Spinal cord (tissue), 10 donors: ENCODE data around the gene LRFN2. TPM values are rescaled to one million over a fixed set of nuclear protein-coding genes. Genes with fewer than 3 reads are reported as not detected.

Experiments used
- DNase-seq, 6 donors: peaks; one replicate each; pipeline versions ENCODE4 v3.0.0 to v3.0.0-alpha.2; 2013 to 2015; ENCODE audit warnings: low spot score in 6 of 6, low read depth in 4 of 6
- H3K27ac ChIP-seq: one replicate; pipeline ENCODE4 v1.5.1; 2013; ENCODE audit warnings: low read depth, low read length, control low read depth
- H3K27me3 ChIP-seq: one replicate; pipeline ENCODE4 v1.6.1; 2013; ENCODE audit warnings: low read length; ENCODE audit not compliant: control insufficient read depth, insufficient read depth
- H3K36me3 ChIP-seq: one replicate; pipeline ENCODE4 v1.6.1; 2013; ENCODE audit warnings: low read length; ENCODE audit not compliant: control insufficient read depth, insufficient read depth
- H3K4me1 ChIP-seq: one replicate; pipeline ENCODE4 v1.6.1; 2013; ENCODE audit warnings: low read length; ENCODE audit not compliant: control insufficient read depth, insufficient read depth
- H3K4me3 ChIP-seq: one replicate; pipeline ENCODE4 v1.5.1; 2013; ENCODE audit warnings: low read depth, low read length, control low read depth
- H3K9me3 ChIP-seq: one replicate; pipeline ENCODE4 v1.6.1; 2013; ENCODE audit warnings: low read length; ENCODE audit not compliant: control insufficient read depth, insufficient read depth
- WGBS: methylation state at CpG from one replicate; pipeline ENCODE4 v1.1.5; 2013; ENCODE audit warnings: missing lambda C conversion rate; ENCODE audit not compliant: insufficient coverage; 5-methylcytosine and 5-hydroxymethylcytosine counted together
- polyA plus RNA-seq, 2 donors: library from polyadenylated mRNA; unstranded; fragments of 120-200 nt; gene quantifications; one replicate each; pipeline ENCODE4 v1.2.1, GENCODE V29; 2013; ENCODE audit not compliant: insufficient read length in 2 of 2
- total RNA-seq, 2 donors: library from RNA; depleted of rRNA in 1 of 2; stranded (reverse); fragments of 120-200 nt in 1 of 2; fragments of >200 nt in 1 of 2; gene quantifications; one replicate each; pipeline versions ENCODE4 v1.2.3 to v1.2.4, GENCODE V29; 2013 to 2014
- donor health status: healthy.

LRFN2 gene
- total and polyA plus RNA-seq, 4 donors: 2.7 to 8.6 (median 7.3) TPM

DNA sequence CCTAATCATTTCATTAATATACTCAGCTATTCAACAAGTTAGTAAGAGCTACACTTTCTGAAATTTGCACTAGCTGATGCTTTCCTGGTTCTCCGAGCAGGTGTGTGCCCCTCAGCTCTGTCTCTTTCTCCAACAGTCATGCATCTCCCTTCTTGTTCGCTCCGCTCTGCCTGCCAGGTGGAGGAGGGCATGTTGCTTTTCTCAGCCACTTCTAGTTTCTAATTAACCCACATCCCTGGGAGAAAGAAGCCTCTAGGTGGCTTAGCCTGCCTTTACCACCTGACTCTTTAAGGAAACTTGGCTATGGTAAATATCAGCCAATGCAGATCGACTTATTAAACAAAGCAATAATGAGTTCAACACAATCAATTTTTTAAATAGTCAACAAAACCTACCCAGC lies 34.2 kb downstream of the LRFN2 start:
- peaks cover 4% of the 10 kb centered on the region for H3K4me1 ChIP-seq
- no peaks in the 10 kb centered on the region for H3K27me3 ChIP-seq
- H3K9me3 ChIP-seq: no peaks in the 10 kb centered on the region
- peaks cover 3% of the 10 kb centered on the region for H3K36me3 ChIP-seq
- no peak overlapping the region for H3K4me3 ChIP-seq
- 86% methylated on average over 3 of the region's 4 CpGs for WGBS
- H3K27ac ChIP-seq: no peak overlapping the region
- DNase-seq: no peak

DNA sequence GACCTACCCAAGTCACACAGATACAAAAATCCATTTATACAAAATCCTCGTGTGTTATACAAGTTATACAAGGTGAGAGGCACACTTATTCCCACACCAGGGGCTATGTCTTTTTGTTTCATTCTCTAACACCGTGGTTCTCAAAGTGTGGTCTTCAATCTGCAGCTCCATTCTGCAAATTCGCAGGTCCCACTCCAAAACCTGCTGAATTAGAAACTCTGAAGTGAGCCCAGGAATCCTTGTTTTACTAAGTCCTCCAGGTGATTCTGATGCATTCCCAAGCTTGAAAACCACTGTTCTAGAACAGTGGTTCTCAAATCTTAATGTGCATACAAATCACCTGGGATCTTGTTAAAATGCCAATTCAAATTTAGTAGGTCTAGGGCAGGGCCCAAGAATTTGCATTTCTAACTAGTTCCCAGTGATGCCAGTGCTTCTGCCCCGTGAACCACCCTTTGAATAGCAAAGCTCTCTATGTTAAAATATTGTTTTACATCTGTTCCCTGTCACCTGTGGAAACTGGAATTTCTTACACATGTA lies 35.1 kb downstream of the LRFN2 start:
- WGBS: 94% methylated on average over 3 of the region's 4 CpGs
- H3K9me3 ChIP-seq: no peaks in the 10 kb centered on the region
- H3K27me3 ChIP-seq: no peaks in the 10 kb centered on the region
- peaks cover 4% of the 10 kb centered on the region for H3K4me1 ChIP-seq
- H3K36me3 ChIP-seq: peaks cover 3% of the 10 kb centered on the region
- no peak overlapping the region for H3K4me3 ChIP-seq
- H3K27ac ChIP-seq: no peak overlapping the region
- DNase-seq: no peak

DNA sequence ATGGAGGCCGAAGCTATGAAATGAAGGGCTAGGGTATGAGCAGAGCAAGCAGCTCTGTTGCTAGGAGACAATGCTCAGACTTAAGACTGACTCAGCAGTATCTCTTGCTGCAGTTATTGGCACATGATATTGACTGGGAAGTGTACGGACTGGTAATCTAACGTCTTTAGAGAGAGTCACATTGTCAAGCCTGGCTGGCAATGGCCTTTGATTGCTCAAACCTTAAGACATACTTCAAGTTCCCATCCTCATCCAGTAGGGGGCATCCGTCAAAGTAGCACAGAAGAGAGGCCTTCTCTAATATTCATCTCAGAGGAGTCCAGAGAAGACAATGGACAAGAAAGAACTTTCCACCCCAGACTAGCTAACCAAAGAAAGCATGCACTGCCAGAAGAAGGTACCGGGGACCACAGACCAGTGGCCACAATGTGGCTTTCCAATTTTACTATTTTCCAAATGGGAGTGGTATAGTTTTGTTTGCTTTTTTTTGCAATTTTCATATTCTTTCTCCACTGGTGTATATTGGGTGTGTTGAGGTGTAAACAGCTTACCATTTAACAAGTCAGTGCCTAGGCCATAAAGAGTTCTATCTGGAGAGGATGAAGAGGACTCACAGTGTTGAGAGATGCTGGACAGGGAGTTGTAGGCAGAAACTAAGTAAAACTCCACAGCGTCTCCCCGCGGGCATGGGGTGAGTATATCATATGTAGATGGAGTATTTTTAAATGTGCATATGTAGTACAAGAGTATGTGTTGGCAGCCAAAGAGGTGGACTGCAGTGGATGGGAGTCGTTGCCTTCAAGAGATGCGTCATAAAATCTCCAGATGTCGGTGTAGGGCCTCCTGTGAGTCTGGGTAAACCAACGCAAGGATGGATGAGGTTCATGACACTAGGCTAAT lies 36.7 kb downstream of the LRFN2 start:
- Histone ChIP-seq H3K27ac (no peak overlapping the region), H3K4me1 (peaks cover 13% of the 10 kb centered on the region), H3K27me3 (no peaks in the 10 kb centered on the region), H3K4me3 (no peak overlapping the region), H3K36me3 (no peaks in the 10 kb centered on the region), H3K9me3 (no peaks in the 10 kb centered on the region)
- peak in 2 of 6 donors; percentile 49 to 81 for DNase-seq
- 94% methylated on average over 8 of the region's 12 CpGs for WGBS

DNA sequence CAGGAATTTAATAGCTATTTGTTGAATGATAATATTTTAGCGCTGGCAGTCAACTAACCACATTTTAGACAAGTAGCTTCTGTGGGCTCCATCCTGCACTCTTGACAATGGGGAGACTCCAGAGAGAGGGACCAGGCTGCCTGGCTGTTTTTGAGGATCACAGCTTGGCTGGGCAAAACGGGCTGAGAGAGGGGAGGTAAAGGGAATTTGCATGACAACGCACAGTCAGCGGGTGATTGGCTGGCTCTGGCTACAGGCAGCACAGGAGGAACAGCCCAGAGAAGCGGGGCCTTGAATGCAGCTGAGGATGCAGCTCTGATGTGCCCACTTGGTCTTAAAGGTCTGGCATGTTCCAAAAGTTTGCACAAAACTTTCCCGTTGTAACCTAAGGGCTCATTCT lies 41.2 kb downstream of the LRFN2 start:
- Histone ChIP-seq H3K4me3 (no peak overlapping the region), H3K36me3 (no peaks in the 10 kb centered on the region), H3K9me3 (no peaks in the 10 kb centered on the region), H3K27me3 (no peaks in the 10 kb centered on the region), H3K27ac (no peak overlapping the region), H3K4me1 (peaks cover 42% of the 10 kb centered on the region)
- peak in 2 of 6 donors; percentile 68 to 72 for DNase-seq
- WGBS: 34% methylated on average over 5 of the region's 6 CpGs

- Histone ChIP-seq H3K27ac (no peak overlapping the region), H3K4me1 (peaks cover 51% of the 10 kb centered on the region), H3K4me3 (no peak overlapping the region), H3K36me3 (no peaks in the 10 kb centered on the region), H3K27me3 (peaks cover 3% of the 10 kb centered on the region), H3K9me3 (no peaks in the 10 kb centered on the region)
- no CpG with 5 or more reads among the region's 2 CpGs for WGBS
- no peak for DNase-seq
Observed at GRCh38 chr6:40543776-40544175, 43.4 kb downstream of the LRFN2 start.

DNA sequence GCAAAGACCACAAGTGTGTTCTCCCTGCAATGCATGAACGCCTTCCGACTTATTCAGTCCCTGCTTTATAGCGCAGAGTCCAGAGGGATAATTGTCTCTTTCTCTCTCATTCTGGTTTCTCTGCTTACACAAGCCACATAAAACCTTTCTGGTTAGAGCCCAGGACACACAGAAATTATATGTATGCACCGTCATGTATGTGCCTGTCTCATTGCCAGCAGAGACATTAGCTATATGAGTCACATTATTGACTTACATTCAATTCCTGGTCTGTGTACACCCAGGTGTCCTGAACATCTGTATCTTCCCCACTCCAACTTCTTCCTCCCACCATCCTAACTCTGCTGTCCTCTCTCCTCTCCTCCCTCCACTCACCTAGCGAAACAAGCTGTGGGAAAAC lies 44.0 kb downstream of the LRFN2 start:
- Histone ChIP-seq H3K36me3 (no peaks in the 10 kb centered on the region), H3K27ac (no peak overlapping the region), H3K27me3 (peaks cover 3% of the 10 kb centered on the region), H3K4me3 (no peak overlapping the region), H3K4me1 (peaks cover 51% of the 10 kb centered on the region), H3K9me3 (no peaks in the 10 kb centered on the region)
- 82% methylated on average over 5 of the region's 5 CpGs for WGBS
- peak in 1 of 6 donors; percentile 37 for DNase-seq

DNA sequence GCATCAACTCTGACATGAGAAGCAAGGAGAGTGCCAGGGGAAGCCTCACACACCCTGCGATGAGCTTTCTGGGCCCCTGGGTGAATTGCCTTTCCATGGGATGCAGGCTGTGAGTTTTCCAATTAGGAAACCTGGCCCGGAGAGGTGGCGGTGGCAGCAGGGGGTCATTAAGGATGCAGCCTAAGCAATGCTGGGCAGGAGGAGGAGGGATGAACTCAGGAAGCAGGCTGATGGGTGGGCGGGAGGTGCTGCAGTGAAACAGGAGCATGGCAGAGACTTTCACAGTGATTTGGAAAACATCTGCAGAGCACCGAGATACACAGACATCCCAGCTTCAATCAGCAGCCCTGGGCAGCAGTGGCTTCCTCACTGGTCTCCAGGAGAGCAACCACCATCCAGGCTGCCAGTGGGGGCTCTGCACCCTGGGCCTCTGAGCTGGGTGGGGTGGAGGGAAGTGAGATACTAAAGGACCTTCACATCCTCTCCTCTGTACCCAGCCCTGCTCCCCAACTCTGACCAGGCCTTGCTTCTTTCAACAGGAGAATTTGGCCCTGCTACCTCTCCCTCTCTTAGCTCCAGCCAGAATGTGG lies 44.9 kb downstream of the LRFN2 start:
- Histone ChIP-seq H3K4me1 (peaks cover 51% of the 10 kb centered on the region), H3K36me3 (no peaks in the 10 kb centered on the region), H3K9me3 (no peaks in the 10 kb centered on the region), H3K4me3 (no peak overlapping the region), H3K27me3 (peaks cover 3% of the 10 kb centered on the region), H3K27ac (no peak overlapping the region)
- WGBS: 68% methylated on average over 5 of the region's 5 CpGs
- no peak for DNase-seq

DNA sequence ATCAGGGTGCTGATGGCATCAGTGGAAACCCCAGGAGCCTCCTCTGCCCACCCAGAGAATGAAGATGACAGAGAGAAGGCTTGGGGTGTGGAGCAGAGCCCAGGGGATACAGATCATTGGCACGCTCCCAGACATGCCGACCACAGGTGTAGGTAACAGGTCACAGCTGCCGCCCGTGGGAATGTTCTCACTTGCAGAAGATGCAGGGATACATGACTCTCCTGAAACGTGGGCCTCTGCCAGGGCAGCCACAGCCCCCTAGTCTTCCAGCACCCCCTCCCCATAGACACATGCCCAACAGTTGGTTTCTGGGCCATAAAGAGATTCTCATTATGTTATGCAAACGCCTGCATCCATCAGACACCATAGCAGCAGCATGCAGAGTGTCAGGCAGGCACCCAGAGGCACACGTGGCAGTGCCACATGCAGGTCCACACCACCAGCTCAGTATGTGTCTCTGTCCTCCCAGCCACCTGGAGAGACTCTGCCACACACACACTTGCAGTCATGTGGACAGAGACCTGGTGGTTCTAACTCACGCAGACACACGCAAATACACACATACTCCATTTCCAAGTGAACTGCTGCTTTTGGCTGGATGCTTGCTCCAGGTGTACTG lies 45.5 kb downstream of the LRFN2 start:
- H3K9me3 ChIP-seq: no peaks in the 10 kb centered on the region
- H3K4me1 ChIP-seq: peaks cover 51% of the 10 kb centered on the region
- H3K36me3 ChIP-seq: no peaks in the 10 kb centered on the region
- H3K27ac ChIP-seq: no peak overlapping the region
- peaks cover 3% of the 10 kb centered on the region for H3K27me3 ChIP-seq
- H3K4me3 ChIP-seq: no peak overlapping the region
- no peak for DNase-seq
- WGBS: 69% methylated on average over 9 of the region's 9 CpGs

DNA sequence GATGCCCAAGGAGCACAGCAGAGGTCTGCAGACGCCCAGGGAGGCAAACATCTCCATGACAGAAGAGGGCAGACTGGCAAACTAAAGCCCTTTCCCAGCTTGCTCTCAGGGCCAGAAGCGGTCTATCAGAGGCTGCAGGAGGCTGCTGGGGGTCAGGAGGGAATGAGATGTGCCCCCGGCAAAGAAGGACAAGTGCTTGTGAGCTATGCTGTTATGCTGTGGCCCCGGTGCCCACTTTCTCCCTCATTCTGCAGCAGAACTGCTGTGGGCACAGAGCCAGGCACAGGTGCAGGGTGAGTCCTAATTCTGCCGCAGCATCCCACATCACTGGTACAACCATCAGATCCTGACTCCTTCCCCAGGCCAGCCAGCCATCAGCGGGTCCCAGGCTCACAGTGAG lies 46.4 kb downstream of the LRFN2 start:
- no peak overlapping the region for H3K27ac ChIP-seq
- 72% methylated on average over 5 of the region's 6 CpGs for WGBS
- H3K27me3 ChIP-seq: peaks cover 6% of the 10 kb centered on the region
- DNase-seq: no peak
- no peaks in the 10 kb centered on the region for H3K9me3 ChIP-seq
- no peak overlapping the region for H3K4me3 ChIP-seq
- peaks cover 45% of the 10 kb centered on the region for H3K4me1 ChIP-seq
- no peaks in the 10 kb centered on the region for H3K36me3 ChIP-seq
